Endothelial cell of umbilical vein (primary cell): ENCODE results near the gene PRKAR1B. TPM values are rescaled to one million over a fixed set of nuclear protein-coding genes. Genes with fewer than 3 reads are reported as not detected.

Experiments
- BruUV-seq: library from RNA; stranded (reverse); fragments of 400-500 nt; replicated peaks from 2 replicates; lab custom pipeline; 2021; lab: Mats Ljungman, UMichigan
- CTCF ChIA-PET: fragments of 300-600, 350-600 bp; sonication (Branson Sonifier 250); formaldehyde crosslinking; loops from one replicate; lab custom pipeline; 2021; ENCODE audit warnings: antibody characterized with exemption, inconsistent platforms; lab: Charles Lee
- POLR2A ChIA-PET: fragments of 300-600, 350-600 bp; sonication (Branson Sonifier 250); formaldehyde crosslinking; loops from one replicate; lab custom pipeline; 2021; ENCODE audit warnings: antibody characterized with exemption, inconsistent platforms; lab: Charles Lee
- DNase-seq: peaks from one replicate; pipeline ENCODE4 v3.0.0-alpha.2; 2011; ENCODE audit warnings: low read depth, low spot score
- FAIRE-seq: peaks from 2 replicates; lab custom pipeline; 2011; peaks lifted over from hg19 to GRCh38; lab: Jason Lieb, UNC
- H2AFZ ChIP-seq: 2 replicates; pipeline ENCODE4 v1.6.0; 2012; ENCODE audit warnings: low read depth, low read length, control low read depth, inconsistent platforms
- H3K27ac ChIP-seq: 2 replicates; pipeline ENCODE4 v1.5.1; 2011; ENCODE audit warnings: low read depth, mild to moderate bottlenecking, control low read depth, low read length, moderate library complexity; ENCODE audit not compliant: insufficient read depth
- H3K27me3 ChIP-seq, 2 experiments: 2 replicates each; pipeline versions ENCODE4 v1.6.0 to v1.6.1; 2011; ENCODE audit warnings: low read length in 2 of 2, mixed read lengths in 1 of 2; ENCODE audit not compliant: control insufficient read depth in 2 of 2, insufficient read depth in 2 of 2
- H3K36me3 ChIP-seq, 2 experiments: 2 replicates in 1 of 2; 3 replicates in 1 of 2; pipeline ENCODE4 v1.5.1; 2011; ENCODE audit warnings: low read length in 2 of 2, mild to moderate bottlenecking in 1 of 2, moderate library complexity in 1 of 2; ENCODE audit not compliant: control insufficient read depth in 2 of 2, insufficient read depth in 2 of 2; ENCODE audit errors: extremely low read depth in 1 of 2
- H3K4me1 ChIP-seq: 3 replicates; pipeline ENCODE4 v1.5.1; 2011; ENCODE audit warnings: mild to moderate bottlenecking, low read length; ENCODE audit not compliant: control insufficient read depth, insufficient read depth; ENCODE audit errors: extremely low read depth
- H3K4me2 ChIP-seq: 2 replicates; pipeline ENCODE4 v1.6.1; 2011; ENCODE audit warnings: low read length, control low read depth, mixed read lengths; ENCODE audit not compliant: insufficient read depth
- H3K4me3 ChIP-seq, 3 experiments: fragments of 200-600 bp in 1 of 3; sonication (generic), shearing (Covaris generic) in 1 of 3; replicated peaks in 1 of 3; 2 replicates each; pipeline ENCODE4 v1.5.1; 2011 to 2016; ENCODE audit warnings: control low read depth in 3 of 3, low read length in 3 of 3, mild to moderate bottlenecking in 2 of 3, inconsistent platforms in 1 of 3, low read depth in 1 of 3, moderate library complexity in 1 of 3; ENCODE audit not compliant: insufficient read depth in 1 of 3
- H3K79me2 ChIP-seq: 2 replicates; pipeline ENCODE4 v1.6.0; 2012; ENCODE audit warnings: low read length, inconsistent platforms; ENCODE audit not compliant: control insufficient read depth, insufficient read depth
- H3K9ac ChIP-seq: replicated peaks from 2 replicates; pipeline ENCODE3; 2011; ENCODE audit warnings: low read length, control low read depth; ENCODE audit not compliant: insufficient read depth; ENCODE audit errors: extremely low read depth
- H3K9me1 ChIP-seq: replicated peaks from 3 replicates; pipeline ENCODE4 v1.6.0; 2011; ENCODE audit warnings: mild to moderate bottlenecking, low read length; ENCODE audit not compliant: control insufficient read depth, insufficient read depth; ENCODE audit errors: extremely low read depth
- H3K9me3 ChIP-seq: replicated peaks from 2 replicates; pipeline ENCODE4 v1.5.1; 2012; ENCODE audit warnings: low read length, inconsistent platforms; ENCODE audit not compliant: control insufficient read depth, insufficient read depth
- H4K20me1 ChIP-seq: replicated peaks from 2 replicates; pipeline ENCODE3; 2011; ENCODE audit warnings: mild to moderate bottlenecking, low read length; ENCODE audit not compliant: control insufficient read depth, insufficient read depth; ENCODE audit errors: extremely low read depth
- CTCF ChIP-seq, 2 donors: IDR thresholded peaks; 1 replicate in 1 of 2; 2 replicates in 1 of 2; pipeline ENCODE4 v1.5.1; 2011; ENCODE audit warnings: low read length in 2 of 2, mild to moderate bottlenecking in 2 of 2, moderate library complexity in 2 of 2, control low read depth in 1 of 2, inconsistent platforms in 1 of 2, low read depth in 1 of 2; ENCODE audit not compliant: insufficient read depth in 1 of 2; ENCODE audit errors: extremely low read depth in 1 of 2
- EZH2 ChIP-seq: IDR thresholded peaks from 2 replicates; pipeline ENCODE4 v1.6.1; 2012; ENCODE audit warnings: borderline replicate concordance, low read depth, mild to moderate bottlenecking, moderate library complexity, low read length, inconsistent platforms; ENCODE audit not compliant: severe bottlenecking
- FOS ChIP-seq: IDR thresholded peaks from 2 replicates; pipeline ENCODE4 v1.6.1; 2011; ENCODE audit warnings: mild to moderate bottlenecking, low read length, moderate library complexity, borderline replicate concordance; ENCODE audit not compliant: insufficient read depth
- GATA2 ChIP-seq: IDR thresholded peaks from 2 replicates; pipeline ENCODE4 v1.7.0; 2011; ENCODE audit warnings: low read depth, mild to moderate bottlenecking, moderate library complexity, mixed read lengths, low read length; ENCODE audit not compliant: insufficient read length, insufficient read depth
- JUN ChIP-seq: IDR thresholded peaks from 2 replicates; pipeline ENCODE4 v1.6.1; 2011; ENCODE audit warnings: borderline replicate concordance, low read depth; ENCODE audit not compliant: insufficient read length, insufficient read depth
- MYC ChIP-seq: IDR thresholded peaks from one replicate; pipeline ENCODE4 v1.6.1; 2011; ENCODE audit warnings: mild to moderate bottlenecking, low read depth, low read length
- POLR2A ChIP-seq: IDR thresholded peaks from 2 replicates; pipeline ENCODE4 v1.6.1; 2012; ENCODE audit warnings: low read depth, mild to moderate bottlenecking, control low read depth, low read length
- POLR2AphosphoS5 ChIP-seq: IDR thresholded peaks from 2 replicates; pipeline ENCODE4 v1.6.1; 2012; ENCODE audit warnings: low read depth, mild to moderate bottlenecking, control low read depth, low read length, moderate library complexity; ENCODE audit not compliant: insufficient read depth
- dilution Hi-C: fragments of 300-500 bp; cut with MboI; formaldehyde crosslinking; loops from one replicate; pipeline ENCODE4 v1.15.0; 2019; ENCODE audit warnings: low sequenced_read_pairs; ENCODE audit not compliant: extremely low pct_ligation_motif_present
- intact Hi-C: fragments of 100-400 bp; cut with micrococcal nuclease; formaldehyde crosslinking; loops from one replicate; pipeline ENCODE4 v1.10.0; 2022
- polyA plus RNA-seq, 4 experiments: library from polyadenylated mRNA; depleted of rRNA in 3 of 4; stranded (reverse) in 3 of 4; unstranded in 1 of 4; fragments of >200 nt; gene quantifications; 2 replicates each; pipeline versions ENCODE4 v1.2.1 to v1.2.3, GENCODE V29; 2011 to 2012; ENCODE audit warnings: missing spikeins in 1 of 4
- total RNA-seq: library from RNA; stranded (reverse); gene quantifications from 2 replicates; pipeline ENCODE4 v1.2.3, GENCODE V29; 2021
- TF ChIP-seq, protein P1 (sequence below): IDR thresholded peaks from 2 replicates; pipeline ENCODE4 v1.6.1; 2011; ENCODE audit not compliant: insufficient read depth, insufficient read length

The PRKAR1B gene
- total and polyA plus RNA-seq, 2 donors (not counting 3 experiments of a cell fraction or from before 2014, with no cell fraction given): 15.4 to 29.2 TPM

GRCh38 chr7:757741-758163, 30.7 kb upstream of the PRKAR1B start:
- intact Hi-C loops: no loop called here
- BruUV-seq: no TSS peak
- peaks cover 5 to 49% of the 10 kb centered on the region in 2 experiments for H3K36me3 ChIP-seq
- no peak overlapping the region for H3K4me3 ChIP-seq
- H4K20me1 ChIP-seq: no peaks in the 10 kb centered on the region
- H2AFZ ChIP-seq: no peak overlapping the region
- no peaks in the 10 kb centered on the region for H3K4me1 ChIP-seq
- no peak overlapping the region for H3K9ac ChIP-seq
- H3K79me2 ChIP-seq: no peaks in the 10 kb centered on the region
- no peaks in the 10 kb centered on the region for H3K27me3 ChIP-seq
- CTCF ChIA-PET: no interaction called here
- TF ChIP-seq EZH2 (no peak), CTCF (IDR thresholded peaks at IDR 0.05; ENCODE audit: extremely low read depth in 1 of 2, insufficient read depth in 1 of 2, low read depth in 1 of 2, low read length in 2 of 2) (no peak), POLR2A (no peak)
- H3K9me3 ChIP-seq: no peaks in the 10 kb centered on the region
- H3K9me1 ChIP-seq: no peaks in the 10 kb centered on the region
- FAIRE-seq (no peak), DNase-seq (no peak)
- no peak overlapping the region for H3K27ac ChIP-seq
- POLR2A ChIA-PET: no interaction called here
- H3K4me2 ChIP-seq: no peak overlapping the region
- dilution Hi-C loops: no loop called here

- no peaks in the 10 kb centered on the region for H3K4me1 ChIP-seq
- ChIA-PET POLR2A (no interaction called here), CTCF (no interaction called here)
- no peak for TF ChIP-seq JUN
- no peak for TF ChIP-seq FOS
- TF ChIP-seq, protein P1, sequence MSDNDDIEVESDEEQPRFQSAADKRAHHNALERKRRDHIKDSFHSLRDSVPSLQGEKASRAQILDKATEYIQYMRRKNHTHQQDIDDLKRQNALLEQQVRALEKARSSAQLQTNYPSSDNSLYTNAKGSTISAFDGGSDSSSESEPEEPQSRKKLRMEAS: no peak
- no peak for TF ChIP-seq CTCF (IDR thresholded peaks at IDR 0.05; ENCODE audit: extremely low read depth in 1 of 2, insufficient read depth in 1 of 2, low read depth in 1 of 2, low read length in 2 of 2)
- TF ChIP-seq GATA2: no peak
- TF ChIP-seq POLR2A: no peak
- TF ChIP-seq MYC: no peak
- TF ChIP-seq POLR2AphosphoS5: no peak
- TF ChIP-seq EZH2: no peak
- FAIRE-seq (no peak), DNase-seq (no peak)
- dilution Hi-C loops (no loop called here), intact Hi-C loops (no loop called here)
- no peak overlapping the region for H2AFZ ChIP-seq
- BruUV-seq: no TSS peak
- no peaks in the 10 kb centered on the region for H3K27me3 ChIP-seq
- no peak overlapping the region for H3K4me2 ChIP-seq
- no peaks in the 10 kb centered on the region for H3K9me1 ChIP-seq
- peaks cover 5 to 51% of the 10 kb centered on the region in 2 experiments for H3K36me3 ChIP-seq
- no peak overlapping the region for H3K27ac ChIP-seq
- H3K79me2 ChIP-seq: no peaks in the 10 kb centered on the region
- H4K20me1 ChIP-seq: no peaks in the 10 kb centered on the region
- no peak overlapping the region for H3K4me3 ChIP-seq
- H3K9me3 ChIP-seq: no peaks in the 10 kb centered on the region
- H3K9ac ChIP-seq: no peak overlapping the region
Measured at GRCh38 chr7:756928-757560, 30.0 kb upstream of the PRKAR1B start.
